ENCODE results near the gene TBC1D22A.
A peak's percentile ranks its signal among the peaks of the same experiment; 100 is the strongest.

TBC1D22A gene

DNA sequence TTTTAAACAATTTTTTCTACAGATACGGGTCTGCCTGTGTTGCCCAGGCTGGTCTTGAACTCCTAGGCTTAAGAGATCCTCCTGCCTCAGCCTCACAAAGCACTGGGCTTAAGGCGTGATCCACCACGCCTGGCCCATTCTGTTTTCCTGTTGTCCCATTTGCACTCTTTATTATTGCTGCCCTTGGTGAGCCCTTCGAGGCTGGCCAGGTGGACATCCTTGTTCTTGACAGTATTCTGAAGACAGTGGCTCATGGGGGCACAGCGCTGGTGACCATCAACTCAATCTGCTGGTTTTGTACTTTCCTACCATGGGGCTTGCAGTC is 35.6 kb downstream of the TBC1D22A start:
- no peak for DNase-seq (ENCODE audit: low read depth in 1 of 2, low spot score in 1 of 2)
- no peak for TF ChIP-seq JUND (IDR thresholded peaks at IDR 0.05; ENCODE audit: low read depth)
- in situ Hi-C loops (cut with HindIII; ENCODE audit: low pct_unique_long_range_greater_than_20kb, low sequenced_read_pairs) = no loop called here

DNA sequence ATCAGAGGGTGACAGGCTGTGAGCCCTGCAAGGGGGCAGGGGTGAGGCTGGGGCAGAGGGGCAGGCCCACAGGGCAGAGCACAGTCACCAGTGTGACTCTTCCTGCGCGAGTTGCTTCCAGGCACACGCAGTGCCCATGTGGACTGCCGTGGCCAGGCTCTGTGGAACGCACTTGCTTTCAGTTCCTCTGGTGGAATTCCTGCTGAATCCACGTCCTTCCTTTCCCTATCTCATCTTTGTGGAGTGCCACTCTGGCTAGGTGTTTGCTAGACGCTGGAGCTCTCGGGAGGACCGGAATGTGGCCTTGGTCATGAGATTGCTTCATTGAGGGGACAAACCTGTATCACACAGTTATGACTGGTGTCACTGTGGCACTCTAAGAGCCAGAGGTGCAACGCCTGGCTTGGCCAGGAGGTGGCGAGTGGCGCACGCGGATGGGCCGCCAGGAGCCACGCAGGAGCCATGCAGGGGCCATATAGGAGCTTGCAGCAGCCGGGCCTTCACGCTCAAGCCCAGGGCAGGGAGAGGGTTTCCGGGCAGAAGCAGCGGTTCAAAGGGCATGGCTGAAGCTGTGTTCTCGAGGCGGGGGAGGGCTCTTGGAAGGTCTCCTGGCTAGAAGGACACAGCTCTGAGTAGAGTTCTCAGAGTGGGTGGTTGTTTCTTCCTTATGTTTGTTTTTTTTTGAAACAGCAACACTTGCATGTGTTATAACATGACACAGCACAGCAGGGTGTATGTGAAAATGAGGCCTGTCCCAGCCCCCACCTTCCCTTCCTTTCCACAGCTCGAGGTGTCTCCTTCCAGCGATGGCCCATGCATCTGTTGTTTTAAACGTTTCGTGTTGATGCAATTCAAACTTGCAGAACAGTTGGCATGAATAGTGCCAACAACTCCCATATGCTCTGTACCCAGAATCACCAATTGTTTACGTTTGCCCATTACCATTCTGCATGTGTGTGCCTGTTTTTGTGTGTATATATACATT is 36.2 kb downstream of the TBC1D22A start:
- in situ Hi-C loops (cut with HindIII; ENCODE audit: low pct_unique_long_range_greater_than_20kb, low sequenced_read_pairs) = no loop called here
- no peak for TF ChIP-seq JUND (IDR thresholded peaks at IDR 0.05; ENCODE audit: low read depth)
- peak; percentile 43 to 69 for DNase-seq (ENCODE audit: low read depth in 1 of 2, low spot score in 1 of 2)

- TF ChIP-seq JUND (IDR thresholded peaks at IDR 0.05; ENCODE audit: low read depth) = no peak
- in situ Hi-C loops (cut with HindIII; ENCODE audit: low pct_unique_long_range_greater_than_20kb, low sequenced_read_pairs) = no loop called here
- no peak for DNase-seq (ENCODE audit: low read depth in 1 of 2, low spot score in 1 of 2)
Observed at GRCh38 chr22:46799626-46800025, 37.2 kb downstream of the TBC1D22A start.

GRCh38 chr22:46800102-46800857 is 37.8 kb downstream of the TBC1D22A start:
- TF ChIP-seq JUND (IDR thresholded peaks at IDR 0.05; ENCODE audit: low read depth) = no peak

GRCh38 chr22:46801331-46801811 is 38.9 kb downstream of the TBC1D22A start:
- in situ Hi-C loops (cut with HindIII; ENCODE audit: low pct_unique_long_range_greater_than_20kb, low sequenced_read_pairs) = no loop called here
- no peak for TF ChIP-seq JUND (IDR thresholded peaks at IDR 0.05; ENCODE audit: low read depth)
- DNase-seq (ENCODE audit: low read depth in 1 of 2, low spot score in 1 of 2) = no peak

More at GRCh38 chr22:46800102-46800857, 37.8 kb downstream of the TBC1D22A start:
- in situ Hi-C loops (cut with HindIII; ENCODE audit: low pct_unique_long_range_greater_than_20kb, low sequenced_read_pairs) = no loop called here
- DNase-seq (ENCODE audit: low read depth in 1 of 2, low spot score in 1 of 2) = no peak

GRCh38 chr22:46801826-46802607 is 39.6 kb downstream of the TBC1D22A start:
- DNase-seq (ENCODE audit: low read depth in 1 of 2, low spot score in 1 of 2) = no peak
- in situ Hi-C loops (cut with HindIII; ENCODE audit: low pct_unique_long_range_greater_than_20kb, low sequenced_read_pairs) = no loop called here

GRCh38 chr22:46802608-46803027 is 40.2 kb downstream of the TBC1D22A start:
- in situ Hi-C loops (cut with HindIII; ENCODE audit: low pct_unique_long_range_greater_than_20kb, low sequenced_read_pairs) = no loop called here
- no peak for TF ChIP-seq JUND (IDR thresholded peaks at IDR 0.05; ENCODE audit: low read depth)

More at GRCh38 chr22:46801826-46802607, 39.6 kb downstream of the TBC1D22A start:
- TF ChIP-seq JUND (IDR thresholded peaks at IDR 0.05; ENCODE audit: low read depth) = no peak

DNA sequence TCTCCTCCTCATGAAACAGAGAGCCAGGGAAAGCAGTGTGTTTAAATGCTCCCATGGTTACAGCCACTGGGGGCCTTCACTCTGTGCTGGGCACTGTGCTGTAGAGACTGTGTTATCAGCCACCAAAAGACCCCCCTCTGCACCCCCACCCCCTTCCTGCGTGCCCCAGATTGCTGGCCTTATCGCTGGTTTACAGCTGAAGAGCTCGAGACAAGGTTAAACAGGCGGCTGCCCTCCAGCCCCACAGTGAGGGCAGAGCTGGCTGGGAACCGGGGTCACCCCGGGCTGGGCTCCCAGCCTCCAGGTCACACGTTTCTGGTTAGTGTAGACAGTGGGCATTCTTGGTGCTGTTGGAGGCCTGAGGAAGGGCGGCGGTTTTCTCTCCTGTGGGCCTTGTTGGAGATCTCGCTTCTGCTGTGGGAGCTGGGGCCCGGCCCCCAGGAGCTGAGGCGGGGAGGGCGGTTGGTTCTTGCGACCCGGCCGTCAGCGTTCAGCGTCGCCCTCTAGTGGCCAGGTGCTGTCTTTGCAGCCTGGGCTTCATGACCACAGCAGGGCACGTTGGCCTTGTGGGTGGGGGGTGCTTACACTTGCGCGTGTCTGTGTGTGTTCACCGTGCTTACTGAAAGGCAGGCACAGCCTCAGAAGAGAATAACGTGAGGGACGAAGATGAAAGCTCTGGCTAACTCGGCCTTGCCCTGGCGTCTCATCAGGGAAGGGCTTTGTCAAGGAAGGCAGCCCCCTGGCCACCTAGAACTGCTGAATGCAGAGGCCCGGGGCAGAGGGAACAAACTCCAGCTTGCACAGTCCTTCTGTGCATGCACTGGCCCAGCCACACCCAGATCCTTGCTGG is 40.8 kb downstream of the TBC1D22A start:
- no peak for TF ChIP-seq JUND (IDR thresholded peaks at IDR 0.05; ENCODE audit: low read depth)
- peak; percentile 42 to 54 for DNase-seq (ENCODE audit: low read depth in 1 of 2, low spot score in 1 of 2)
- in situ Hi-C loops (cut with HindIII; ENCODE audit: low pct_unique_long_range_greater_than_20kb, low sequenced_read_pairs) = no loop called here

More at GRCh38 chr22:46802608-46803027, 40.2 kb downstream of the TBC1D22A start:
- no peak for DNase-seq (ENCODE audit: low read depth in 1 of 2, low spot score in 1 of 2)

GRCh38 chr22:46803936-46804335 is 41.5 kb downstream of the TBC1D22A start:
- in situ Hi-C loops (cut with HindIII; ENCODE audit: low pct_unique_long_range_greater_than_20kb, low sequenced_read_pairs) = no loop called here
- DNase-seq (ENCODE audit: low read depth in 1 of 2, low spot score in 1 of 2) = no peak
- no peak for TF ChIP-seq JUND (IDR thresholded peaks at IDR 0.05; ENCODE audit: low read depth)

GRCh38 chr22:46806794-46807193 is 44.3 kb downstream of the TBC1D22A start:
- peak; percentile 28 to 87 for DNase-seq (ENCODE audit: low read depth in 1 of 2, low spot score in 1 of 2)
- TF ChIP-seq JUND (IDR thresholded peaks at IDR 0.05; ENCODE audit: low read depth) = no peak
- in situ Hi-C loops (cut with HindIII; ENCODE audit: low pct_unique_long_range_greater_than_20kb, low sequenced_read_pairs) = no loop called here

DNA sequence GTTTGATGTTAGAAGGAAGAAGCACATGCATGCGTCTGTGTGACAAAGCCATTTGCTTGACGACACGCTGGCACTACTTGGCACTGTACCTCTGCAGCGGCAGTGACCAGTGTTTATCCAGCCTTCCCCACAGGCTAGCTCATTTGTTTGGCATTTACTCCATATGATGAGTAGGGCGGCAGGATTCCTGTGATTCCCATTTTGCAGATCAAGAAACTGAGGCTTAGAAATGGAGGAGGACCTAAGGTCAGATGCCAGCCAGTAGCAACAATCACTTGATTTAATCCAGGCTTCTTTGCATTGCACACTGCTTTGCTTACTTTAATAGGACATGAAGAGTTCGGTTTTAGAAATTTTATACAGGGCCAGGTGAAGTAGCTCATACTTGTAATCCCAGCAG is 45.0 kb downstream of the TBC1D22A start:
- DNase-seq (ENCODE audit: low read depth in 1 of 2, low spot score in 1 of 2) = peak in 1 of 2 experiments; percentile 32
- in situ Hi-C loops (cut with HindIII; ENCODE audit: low pct_unique_long_range_greater_than_20kb, low sequenced_read_pairs) = no loop called here
- no peak for TF ChIP-seq JUND (IDR thresholded peaks at IDR 0.05; ENCODE audit: low read depth)

Measured in T47D (cell line).